ENCODE results near the gene EPG5.

The EPG5 gene

DNA sequence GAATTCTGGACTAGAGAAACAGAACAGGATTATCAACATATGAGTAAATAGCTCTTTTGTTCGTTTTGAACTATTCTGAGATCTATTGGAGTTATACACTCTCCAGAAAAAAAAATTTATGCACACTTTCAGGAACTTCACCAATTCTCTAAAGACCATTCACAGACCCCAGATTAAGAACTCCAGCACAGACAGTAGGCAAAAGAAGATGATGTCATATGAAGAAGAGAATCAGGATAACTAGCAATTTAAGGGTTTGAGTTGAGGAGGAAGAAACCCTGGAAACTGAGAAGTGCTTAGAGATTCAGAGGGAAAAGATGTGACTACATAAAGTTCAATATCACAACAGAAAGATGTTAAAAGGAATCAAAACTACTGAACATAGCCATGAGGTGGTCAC lies 71.8 kb downstream of the EPG5 start:
- Histone ChIP-seq H3K9me3 (ENCODE audit: insufficient read depth, low read length) (no peaks in the 10 kb centered on the region), H2AFZ (ENCODE audit: low read depth, low read length, severe bottlenecking) (no peak overlapping the region), H3K4me2 (ENCODE audit: low read depth, low read length, poor library complexity, severe bottlenecking) (no peak overlapping the region), H3K79me2 (ENCODE audit: insufficient read depth, low read length) (no peaks in the 10 kb centered on the region), H3K9me2 (replicated peaks; ENCODE audit: insufficient read depth, low read length) (no peaks in the 10 kb centered on the region), H3K27me3 (ENCODE audit: low read length) (no peaks in the 10 kb centered on the region), H3K4me3 (ENCODE audit: insufficient read depth, low read length, poor library complexity, severe bottlenecking) (no peak overlapping the region), H3K9ac (ENCODE audit: low read length) (no peak overlapping the region), H3F3A (ENCODE audit: insufficient read depth) (no peaks in the 10 kb centered on the region), H4K20me1 (ENCODE audit: low read depth, low read length) (no peaks in the 10 kb centered on the region), H3K27ac (ENCODE audit: low read depth, low read length) (no peak overlapping the region), H3K36me3 (ENCODE audit: low read length) (no peaks in the 10 kb centered on the region)
- TF ChIP-seq CTCF (IDR thresholded peaks at IDR 0.05; ENCODE audit: insufficient read depth, low read length, poor library complexity, severe bottlenecking) (no peak), EZH2phosphoT487 (conservative IDR thresholded peaks at IDR 0.05; ENCODE audit: low read length) (no peak)

DNA sequence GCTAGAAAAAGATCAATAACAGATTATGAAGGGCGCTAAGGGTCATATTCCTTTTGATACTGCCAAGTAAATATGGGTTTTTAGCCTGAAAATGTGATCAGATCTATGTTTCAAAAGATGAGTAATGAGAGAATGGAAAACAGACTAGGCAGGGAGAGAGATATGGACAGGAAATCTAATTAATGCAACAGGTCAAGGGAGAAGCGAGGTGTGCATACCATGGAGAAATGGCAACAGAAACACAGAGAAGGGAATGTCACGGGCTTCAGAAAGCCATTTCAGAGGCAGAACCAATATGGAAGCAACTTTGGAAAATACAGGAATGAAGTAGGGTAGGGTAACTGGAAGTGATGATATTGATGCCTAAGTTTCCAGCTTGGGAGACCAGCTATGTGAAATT lies 72.3 kb downstream of the EPG5 start:
- Histone ChIP-seq H2AFZ (ENCODE audit: low read depth, low read length, severe bottlenecking) (no peak overlapping the region), H3K27ac (ENCODE audit: low read depth, low read length) (no peak overlapping the region), H3K9me3 (ENCODE audit: insufficient read depth, low read length) (no peaks in the 10 kb centered on the region), H3K4me2 (ENCODE audit: low read depth, low read length, poor library complexity, severe bottlenecking) (no peak overlapping the region), H3F3A (ENCODE audit: insufficient read depth) (no peaks in the 10 kb centered on the region), H4K20me1 (ENCODE audit: low read depth, low read length) (no peaks in the 10 kb centered on the region), H3K4me3 (ENCODE audit: insufficient read depth, low read length, poor library complexity, severe bottlenecking) (no peak overlapping the region), H3K9me2 (replicated peaks; ENCODE audit: insufficient read depth, low read length) (no peaks in the 10 kb centered on the region), H3K27me3 (ENCODE audit: low read length) (no peaks in the 10 kb centered on the region), H3K79me2 (ENCODE audit: insufficient read depth, low read length) (no peaks in the 10 kb centered on the region), H3K9ac (ENCODE audit: low read length) (no peak overlapping the region), H3K36me3 (ENCODE audit: low read length) (0 out of 2 replicates have a peak, but pooled peaks cover 4% of the 10 kb centered on the region)
- TF ChIP-seq CTCF (IDR thresholded peaks at IDR 0.05; ENCODE audit: insufficient read depth, low read length, poor library complexity, severe bottlenecking) (no peak), EZH2phosphoT487 (conservative IDR thresholded peaks at IDR 0.05; ENCODE audit: low read length) (no peak)

DNA sequence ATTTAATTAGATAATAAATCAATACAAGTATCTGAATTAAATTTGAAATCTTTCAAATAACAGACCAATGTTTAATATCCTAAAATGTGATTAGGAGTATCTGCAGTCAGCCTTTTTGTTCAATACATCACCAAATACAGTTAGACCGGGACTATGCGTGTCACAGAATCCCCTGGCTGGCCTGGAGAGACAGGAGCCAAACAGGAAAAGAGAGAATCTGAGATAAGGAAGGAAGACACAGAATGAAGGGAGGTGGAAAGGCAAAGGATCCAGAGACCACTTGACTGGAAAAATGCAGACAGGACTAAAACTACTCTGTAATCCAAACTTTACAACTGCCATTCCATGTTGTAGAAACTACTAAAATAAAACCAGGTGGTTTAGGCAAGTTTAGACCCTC lies 75.3 kb downstream of the EPG5 start:
- no peaks in the 10 kb centered on the region for H3K27me3 ChIP-seq (ENCODE audit: low read length)
- H3K9ac ChIP-seq (ENCODE audit: low read length), result no peak overlapping the region
- no peaks in the 10 kb centered on the region for H3K79me2 ChIP-seq (ENCODE audit: insufficient read depth, low read length)
- 0 out of 2 replicates have a peak, but pooled peaks cover 6% of the 10 kb centered on the region for H3K36me3 ChIP-seq (ENCODE audit: low read length)
- no peaks in the 10 kb centered on the region for H3F3A ChIP-seq (ENCODE audit: insufficient read depth)
- no peak overlapping the region for H2AFZ ChIP-seq (ENCODE audit: low read depth, low read length, severe bottlenecking)
- H4K20me1 ChIP-seq (ENCODE audit: low read depth, low read length), result no peaks in the 10 kb centered on the region
- H3K9me2 ChIP-seq (replicated peaks; ENCODE audit: insufficient read depth, low read length), result no peaks in the 10 kb centered on the region
- no peak for TF ChIP-seq EZH2phosphoT487 (conservative IDR thresholded peaks at IDR 0.05; ENCODE audit: low read length)
- no peak for TF ChIP-seq CTCF (IDR thresholded peaks at IDR 0.05; ENCODE audit: insufficient read depth, low read length, poor library complexity, severe bottlenecking)
- no peak overlapping the region for H3K4me2 ChIP-seq (ENCODE audit: low read depth, low read length, poor library complexity, severe bottlenecking)
- H3K9me3 ChIP-seq (ENCODE audit: insufficient read depth, low read length), result no peaks in the 10 kb centered on the region
- H3K27ac ChIP-seq (ENCODE audit: low read depth, low read length), result no peak overlapping the region
- no peak overlapping the region for H3K4me3 ChIP-seq (ENCODE audit: insufficient read depth, low read length, poor library complexity, severe bottlenecking)
